Activated CD8-positive, alpha-beta memory T cell treated with anti-CD3 and anti-CD28 coated beads, Interleukin-2, amount 50 U/mL, for 24 hours (primary cell): ENCODE data around the gene NPAS3.

Source experiments
- DNase-seq: peaks from one replicate; pipeline ENCODE4 v3.0.0-alpha.2; 2020; ENCODE audit errors: extremely low read depth

NPAS3 gene

GRCh38 chr14:33480071-33480886 lies 541.6 kb downstream of the NPAS3 start:
- DNase-seq, result no peak

- DNase-seq, result no peak
Observed at GRCh38 chr14:33480887-33481184, 542.2 kb downstream of the NPAS3 start.

GRCh38 chr14:33483110-33483509 lies 544.4 kb downstream of the NPAS3 start:
- no peak for DNase-seq

GRCh38 chr14:33483541-33483940 lies 544.9 kb downstream of the NPAS3 start:
- no peak for DNase-seq

- no peak for DNase-seq
Observed at GRCh38 chr14:33484264-33484663, 545.6 kb downstream of the NPAS3 start.

- DNase-seq, result no peak
Observed at GRCh38 chr14:33486332-33486890, 547.7 kb downstream of the NPAS3 start.

GRCh38 chr14:33488582-33488981 lies 549.9 kb downstream of the NPAS3 start:
- no peak for DNase-seq

GRCh38 chr14:33490555-33490954 lies 551.9 kb downstream of the NPAS3 start:
- no peak for DNase-seq

GRCh38 chr14:33491112-33491511 lies 552.4 kb downstream of the NPAS3 start:
- DNase-seq, result no peak

GRCh38 chr14:33492491-33492890 lies 553.8 kb downstream of the NPAS3 start:
- DNase-seq, result no peak

- no peak for DNase-seq
Observed at GRCh38 chr14:33493266-33493665, 554.6 kb downstream of the NPAS3 start.

GRCh38 chr14:33493990-33494389 lies 555.3 kb downstream of the NPAS3 start:
- no peak for DNase-seq

- no peak for DNase-seq
Observed at GRCh38 chr14:33499687-33500086, 561.0 kb downstream of the NPAS3 start.

GRCh38 chr14:33504246-33505099 lies 565.8 kb downstream of the NPAS3 start:
- DNase-seq, result no peak

GRCh38 chr14:33505266-33505962 lies 566.7 kb downstream of the NPAS3 start:
- DNase-seq, result no peak

GRCh38 chr14:33505963-33506329 lies 567.3 kb downstream of the NPAS3 start:
- DNase-seq, result no peak

GRCh38 chr14:33508126-33509062 lies 569.7 kb downstream of the NPAS3 start:
- DNase-seq, result no peak

- DNase-seq, result no peak
Observed at GRCh38 chr14:33509454-33509853, 570.8 kb downstream of the NPAS3 start.

- no peak for DNase-seq
Observed at GRCh38 chr14:33510063-33510481, 571.4 kb downstream of the NPAS3 start.

- no peak for DNase-seq
Observed at GRCh38 chr14:33510991-33511390, 572.3 kb downstream of the NPAS3 start.
